DOHH2 (cell line): ENCODE measurements around the gene ABLIM3.
A peak's percentile ranks its signal among the peaks of the same experiment; 100 is the strongest.

ENCODE experiments used
- H3F3A ChIP-seq: fragments of 200-600 bp; sonication (generic), shearing (Covaris generic); 2 replicates; pipeline ENCODE4 v1.6.0; 2016; ENCODE audit warnings: antibody characterized with exemption, mild to moderate bottlenecking; ENCODE audit not compliant: control insufficient read depth, insufficient read depth
- H3K27ac ChIP-seq: fragments of 200-600 bp; sonication (generic); 2 replicates; pipeline ENCODE4 v1.5.1; 2014; ENCODE audit warnings: low read depth, mild to moderate bottlenecking, low read length, moderate library complexity
- H3K27me3 ChIP-seq: fragments of 200-600 bp; sonication (generic); 2 replicates; pipeline ENCODE4 v1.6.1; 2014; ENCODE audit warnings: mild to moderate bottlenecking, low read length, mixed read lengths; ENCODE audit not compliant: control insufficient read depth
- H3K36me3 ChIP-seq: fragments of 200-600 bp; sonication (generic); 2 replicates; pipeline ENCODE4 v1.6.1; 2014; ENCODE audit warnings: mild to moderate bottlenecking, low read length, moderate library complexity, mixed read lengths; ENCODE audit not compliant: control insufficient read depth
- H3K4me1 ChIP-seq: fragments of 200-600 bp; sonication (generic); 2 replicates; pipeline ENCODE4 v1.6.1; 2014; ENCODE audit warnings: mild to moderate bottlenecking, low read length, mixed read lengths; ENCODE audit not compliant: control insufficient read depth
- H3K4me2 ChIP-seq: fragments of 200-600 bp; sonication (generic); 2 replicates; pipeline ENCODE4 v1.6.0; 2014; ENCODE audit warnings: mild to moderate bottlenecking, low read length, moderate library complexity
- H3K4me3 ChIP-seq: fragments of 200-600 bp; sonication (generic); 2 replicates; pipeline ENCODE4 v1.5.1; 2014; ENCODE audit warnings: mild to moderate bottlenecking, low read length, mixed read lengths
- H3K79me2 ChIP-seq: fragments of 200-600 bp; sonication (generic); 2 replicates; pipeline ENCODE4 v1.6.1; 2014; ENCODE audit warnings: mild to moderate bottlenecking, low read length, mixed read lengths; ENCODE audit not compliant: control insufficient read depth
- H3K9me2 ChIP-seq: fragments of 200-600 bp; sonication (generic); replicated peaks from 2 replicates; pipeline ENCODE4 v1.6.1; 2014; ENCODE audit warnings: mild to moderate bottlenecking, low read length, mixed read lengths; ENCODE audit not compliant: control insufficient read depth
- H3K9me3 ChIP-seq: fragments of 200-600 bp; sonication (generic); 2 replicates; pipeline ENCODE4 v1.6.1; 2014; ENCODE audit warnings: antibody characterized with exemption, low read length, mixed read lengths; ENCODE audit not compliant: control insufficient read depth, insufficient read depth
- H4K20me1 ChIP-seq: fragments of 200-600 bp; sonication (generic); 2 replicates; pipeline ENCODE4 v1.6.0; 2014; ENCODE audit warnings: low read depth, mild to moderate bottlenecking, antibody characterized with exemption, low read length, moderate library complexity; ENCODE audit not compliant: control insufficient read depth, insufficient read depth
- EZH2phosphoT487 ChIP-seq: fragments of 200-600 bp; sonication (generic); IDR thresholded peaks from 2 replicates; pipeline ENCODE4 v1.6.1; 2017; ENCODE audit warnings: borderline replicate concordance, mild to moderate bottlenecking, antibody characterized with exemption, low read length, moderate library complexity, mixed read lengths
- TF ChIP-seq, protein P1 (sequence below): fragments of 200-600 bp; sonication (generic); IDR thresholded peaks from one replicate; pipeline ENCODE4 v1.5.1; 2014; ENCODE audit warnings: antibody characterized with exemption, mild to moderate bottlenecking, low read depth, low read length; ENCODE audit not compliant: poor library complexity, severe bottlenecking

ABLIM3 gene

DNA sequence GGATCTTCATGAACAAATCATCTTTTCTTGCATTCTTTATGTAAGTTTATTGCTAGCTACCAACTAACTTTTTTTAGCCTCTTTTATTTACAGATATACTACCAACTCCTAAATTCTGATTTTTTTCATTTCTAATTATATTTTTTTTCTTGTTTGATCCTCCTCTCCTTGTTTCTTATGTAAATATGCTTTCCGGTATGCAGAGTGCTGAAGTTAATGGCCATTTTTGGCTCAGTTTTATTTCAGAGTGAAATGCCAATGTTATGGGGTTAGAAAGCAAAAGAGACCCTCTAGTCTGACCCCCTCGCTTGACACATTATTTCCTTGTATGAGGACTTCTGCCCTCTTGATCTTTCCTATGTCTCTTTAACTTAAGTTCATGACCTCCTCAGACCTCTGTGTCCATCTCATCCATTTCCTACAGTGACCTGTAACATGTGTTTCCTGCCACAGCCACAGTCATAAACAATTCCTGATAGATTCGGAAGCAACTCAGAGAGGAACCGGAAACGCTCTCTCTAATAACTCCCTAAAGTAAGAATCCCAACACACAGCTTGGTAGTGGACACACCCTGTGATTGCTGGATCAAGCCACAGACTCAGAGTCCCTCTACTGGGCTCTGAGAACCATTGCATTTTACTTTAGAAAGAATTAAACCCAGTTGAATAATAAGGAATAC lies 87.5 kb downstream of the ABLIM3 start:
- H3K27me3 ChIP-seq, result peaks cover 42% of the 10 kb centered on the region
- H3K27ac ChIP-seq, result no peak overlapping the region
- no peaks in the 10 kb centered on the region for H3K4me1 ChIP-seq
- H3K4me2 ChIP-seq, result no peak overlapping the region
- TF ChIP-seq, protein P1, sequence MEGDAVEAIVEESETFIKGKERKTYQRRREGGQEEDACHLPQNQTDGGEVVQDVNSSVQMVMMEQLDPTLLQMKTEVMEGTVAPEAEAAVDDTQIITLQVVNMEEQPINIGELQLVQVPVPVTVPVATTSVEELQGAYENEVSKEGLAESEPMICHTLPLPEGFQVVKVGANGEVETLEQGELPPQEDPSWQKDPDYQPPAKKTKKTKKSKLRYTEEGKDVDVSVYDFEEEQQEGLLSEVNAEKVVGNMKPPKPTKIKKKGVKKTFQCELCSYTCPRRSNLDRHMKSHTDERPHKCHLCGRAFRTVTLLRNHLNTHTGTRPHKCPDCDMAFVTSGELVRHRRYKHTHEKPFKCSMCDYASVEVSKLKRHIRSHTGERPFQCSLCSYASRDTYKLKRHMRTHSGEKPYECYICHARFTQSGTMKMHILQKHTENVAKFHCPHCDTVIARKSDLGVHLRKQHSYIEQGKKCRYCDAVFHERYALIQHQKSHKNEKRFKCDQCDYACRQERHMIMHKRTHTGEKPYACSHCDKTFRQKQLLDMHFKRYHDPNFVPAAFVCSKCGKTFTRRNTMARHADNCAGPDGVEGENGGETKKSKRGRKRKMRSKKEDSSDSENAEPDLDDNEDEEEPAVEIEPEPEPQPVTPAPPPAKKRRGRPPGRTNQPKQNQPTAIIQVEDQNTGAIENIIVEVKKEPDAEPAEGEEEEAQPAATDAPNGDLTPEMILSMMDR, result peak; percentile 16
- TF ChIP-seq EZH2phosphoT487, result no peak
- H3K9me3 ChIP-seq, result no peaks in the 10 kb centered on the region
- no peaks in the 10 kb centered on the region for H3K79me2 ChIP-seq
- no peaks in the 10 kb centered on the region for H4K20me1 ChIP-seq
- no peaks in the 10 kb centered on the region for H3F3A ChIP-seq
- no peaks in the 10 kb centered on the region for H3K36me3 ChIP-seq
- no peak overlapping the region for H3K4me3 ChIP-seq
- H3K9me2 ChIP-seq, result no peaks in the 10 kb centered on the region

DNA sequence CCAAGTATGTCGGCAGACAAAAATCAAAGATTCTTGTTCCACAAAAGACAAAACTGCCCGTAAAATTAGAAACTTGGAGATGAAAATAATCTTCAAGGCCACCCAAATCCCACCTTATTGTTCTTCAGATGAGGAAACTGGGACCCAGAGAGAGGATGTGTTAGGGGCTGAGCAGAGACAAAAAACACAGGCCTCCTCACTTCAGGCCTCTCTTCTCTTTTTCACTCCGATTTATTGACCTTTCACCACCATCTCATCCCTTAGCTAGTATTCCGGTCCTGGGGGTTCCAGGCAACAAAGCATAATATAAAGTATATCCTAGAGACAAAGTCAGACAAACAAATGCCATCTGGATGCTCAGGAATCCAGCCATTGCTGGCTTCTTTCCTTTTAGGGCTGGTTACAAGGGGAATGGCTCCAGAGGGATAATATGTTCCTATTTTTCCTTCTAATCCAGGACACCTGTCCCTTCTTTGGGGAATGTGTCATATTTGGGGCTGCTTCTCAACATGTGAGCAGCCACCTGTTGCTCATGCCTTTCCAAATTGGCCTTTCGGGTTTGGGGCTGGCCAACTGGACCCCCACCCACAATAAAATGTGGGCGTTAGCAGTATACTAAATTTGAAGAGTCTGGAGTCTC lies 88.1 kb downstream of the ABLIM3 start:
- H3K9me2 ChIP-seq, result no peaks in the 10 kb centered on the region
- no peaks in the 10 kb centered on the region for H4K20me1 ChIP-seq

DNA sequence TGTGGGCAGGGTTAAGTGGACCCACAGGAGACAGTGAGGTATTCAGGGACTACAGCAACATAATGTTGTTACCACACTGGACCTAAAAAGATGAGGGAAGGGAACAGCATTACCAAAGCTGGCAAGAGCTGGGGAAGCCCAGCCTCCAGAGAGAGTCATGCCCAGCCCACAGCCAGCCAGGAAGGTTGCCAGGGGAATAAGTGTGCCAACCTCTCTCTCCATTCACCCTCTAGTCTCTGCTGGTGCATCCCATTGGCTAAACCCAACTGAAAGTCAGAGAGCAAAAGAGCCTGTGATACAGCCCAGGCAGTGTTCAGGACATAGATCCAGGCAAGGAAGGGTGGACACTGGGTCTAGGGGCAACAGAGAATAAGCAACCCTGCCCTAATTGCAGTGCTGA lies 94.5 kb downstream of the ABLIM3 start:
- H3K27me3 ChIP-seq, result peaks cover 36% of the 10 kb centered on the region
- H4K20me1 ChIP-seq, result no peaks in the 10 kb centered on the region
- H3K4me3 ChIP-seq, result no peak overlapping the region
- H3K36me3 ChIP-seq, result no peaks in the 10 kb centered on the region
- no peaks in the 10 kb centered on the region for H3F3A ChIP-seq
- H3K9me3 ChIP-seq, result no peaks in the 10 kb centered on the region
- no peaks in the 10 kb centered on the region for H3K4me1 ChIP-seq
- no peaks in the 10 kb centered on the region for H3K79me2 ChIP-seq
- H3K27ac ChIP-seq, result no peak overlapping the region
- no peak overlapping the region for H3K4me2 ChIP-seq
- no peaks in the 10 kb centered on the region for H3K9me2 ChIP-seq
- TF ChIP-seq, protein P1, result no peak
- TF ChIP-seq EZH2phosphoT487, result no peak

More for the DNA sequence above, 88.1 kb downstream of the ABLIM3 start:
- no peak overlapping the region for H3K4me2 ChIP-seq
- no peaks in the 10 kb centered on the region for H3K4me1 ChIP-seq
- H3K79me2 ChIP-seq, result no peaks in the 10 kb centered on the region
- no peaks in the 10 kb centered on the region for H3F3A ChIP-seq
- H3K4me3 ChIP-seq, result no peak overlapping the region
- peaks cover 49% of the 10 kb centered on the region for H3K27me3 ChIP-seq
- no peaks in the 10 kb centered on the region for H3K36me3 ChIP-seq
- TF ChIP-seq, protein P1, result no peak
- no peak for TF ChIP-seq EZH2phosphoT487
- H3K27ac ChIP-seq, result no peak overlapping the region
- no peaks in the 10 kb centered on the region for H3K9me3 ChIP-seq
